ENCODE data around the gene GJA5. TPM values are rescaled to one million over a fixed set of nuclear protein-coding genes. Genes with fewer than 3 reads are reported as not detected.

The GJA5 gene
- total RNA-seq, 2 experiments from 2014 or later: not detected

Other genes with a start within 250 kb of the GJA5 start
- gene BCL9, start 219.1 kb downstream of the GJA5 start, total RNA-seq: 10 to 100 TPM in 1 of 2 experiments, 1 to 10 TPM in 1; 7.5 to 15.4 TPM
- gene ACP6, start 90.1 kb downstream of the GJA5 start, total RNA-seq: 10 to 100 TPM; 11.2 to 20.3 TPM
- gene GJA8, start 142.2 kb upstream of the GJA5 start, total RNA-seq: not detected
- gene GPR89B, start 167.8 kb upstream of the GJA5 start, total RNA-seq: 10 to 100 TPM; 24.1 to 33.8 TPM